Measurements from ENCODE around the gene WWC2. TPM values are rescaled to one million over a fixed set of nuclear protein-coding genes. Genes with fewer than 3 reads are reported as not detected.

The WWC2 gene
- total and polyA plus RNA-seq, 2 experiments from 2014 or later = 50.5 to 74.2 TPM

DNA sequence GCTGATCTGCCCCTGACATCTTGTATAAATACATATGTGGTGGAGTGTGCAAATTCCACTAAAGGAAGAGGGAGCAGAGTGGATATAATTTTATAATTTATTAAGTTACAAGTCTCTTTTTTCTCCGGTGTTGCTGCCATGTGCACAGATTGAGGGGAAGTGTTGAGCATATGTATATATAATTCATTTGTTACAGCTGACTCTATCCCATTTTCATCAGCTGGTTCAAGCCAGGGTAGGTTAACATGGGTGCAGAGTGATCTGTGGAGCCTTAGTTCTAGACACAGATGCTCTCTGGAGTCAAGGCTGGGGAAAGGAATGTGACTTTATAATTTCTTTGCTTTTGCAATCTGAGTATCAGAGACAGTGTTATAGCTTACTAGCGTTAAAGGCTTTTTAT, 103.5 kb downstream of the WWC2 start (continued):
- TF ChIP-seq, protein P1, sequence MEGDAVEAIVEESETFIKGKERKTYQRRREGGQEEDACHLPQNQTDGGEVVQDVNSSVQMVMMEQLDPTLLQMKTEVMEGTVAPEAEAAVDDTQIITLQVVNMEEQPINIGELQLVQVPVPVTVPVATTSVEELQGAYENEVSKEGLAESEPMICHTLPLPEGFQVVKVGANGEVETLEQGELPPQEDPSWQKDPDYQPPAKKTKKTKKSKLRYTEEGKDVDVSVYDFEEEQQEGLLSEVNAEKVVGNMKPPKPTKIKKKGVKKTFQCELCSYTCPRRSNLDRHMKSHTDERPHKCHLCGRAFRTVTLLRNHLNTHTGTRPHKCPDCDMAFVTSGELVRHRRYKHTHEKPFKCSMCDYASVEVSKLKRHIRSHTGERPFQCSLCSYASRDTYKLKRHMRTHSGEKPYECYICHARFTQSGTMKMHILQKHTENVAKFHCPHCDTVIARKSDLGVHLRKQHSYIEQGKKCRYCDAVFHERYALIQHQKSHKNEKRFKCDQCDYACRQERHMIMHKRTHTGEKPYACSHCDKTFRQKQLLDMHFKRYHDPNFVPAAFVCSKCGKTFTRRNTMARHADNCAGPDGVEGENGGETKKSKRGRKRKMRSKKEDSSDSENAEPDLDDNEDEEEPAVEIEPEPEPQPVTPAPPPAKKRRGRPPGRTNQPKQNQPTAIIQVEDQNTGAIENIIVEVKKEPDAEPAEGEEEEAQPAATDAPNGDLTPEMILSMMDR (conservative IDR thresholded peaks at IDR 0.05; ENCODE audit: low read depth in 2 of 2) = no peak
- TF ChIP-seq NANOG (IDR thresholded peaks at IDR 0.05; ENCODE audit: borderline replicate concordance) = no peak

DNA sequence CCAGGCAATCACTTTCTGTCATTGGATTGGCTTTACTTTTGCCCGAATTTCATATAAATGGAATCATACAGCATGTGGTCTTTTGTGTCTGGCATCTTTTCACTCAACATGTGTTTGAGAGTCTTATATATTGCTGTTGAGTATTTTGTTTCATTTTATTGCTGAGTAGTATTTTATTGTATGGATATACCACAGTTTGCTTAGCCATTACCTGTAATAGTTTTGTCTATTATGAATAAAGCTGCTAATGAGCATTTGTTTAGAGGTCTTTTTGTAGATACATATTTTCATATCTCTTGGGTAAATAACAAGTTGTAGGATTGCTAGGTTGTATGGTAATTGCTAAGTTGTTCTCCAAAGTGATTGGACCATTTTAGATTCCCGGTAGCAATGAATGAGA, 105.7 kb downstream of the WWC2 start:
- Histone ChIP-seq H3K27me3 (ENCODE audit: insufficient read depth) (no peaks in the 10 kb centered on the region), H3K9me2 (ENCODE audit: insufficient read depth) (no peaks in the 10 kb centered on the region), H4K20me1 (replicated peaks; ENCODE audit: insufficient read depth) (peaks cover 24% of the 10 kb centered on the region), H3K4me2 (no peak overlapping the region), H3K79me2 (replicated peaks; ENCODE audit: insufficient read depth) (peaks cover 91% of the 10 kb centered on the region), H2AFZ (no peak overlapping the region), H3K4me1 (ENCODE audit: insufficient read depth) (peaks cover 19% of the 10 kb centered on the region), H3K4me3 (no peak overlapping the region), H3K27ac (ENCODE audit: low read depth) (no peak overlapping the region), H3F3A (replicated peaks; ENCODE audit: low read depth) (no peaks in the 10 kb centered on the region), H3K36me3 (ENCODE audit: insufficient read depth) (peaks cover 8% of the 10 kb centered on the region)
- H3K4me1 Mint-ChIP-seq = peaks cover 42% of the 10 kb centered on the region
- peaks cover 27% of the 10 kb centered on the region for H3K36me3 Mint-ChIP-seq (ENCODE audit: low read depth)
- DNase-seq (ENCODE audit: low spot score) = no peak
- no peaks in the 10 kb centered on the region for H3K9me3 Mint-ChIP-seq
- no peak overlapping the region for H3K4me3 Mint-ChIP-seq
- ATAC-seq = no peak
- peaks cover 2% of the 10 kb centered on the region for H3K27me3 Mint-ChIP-seq (ENCODE audit: insufficient read depth, low read depth, poor library complexity)
- H3K27ac Mint-ChIP-seq = no peak overlapping the region
- TF ChIP-seq NANOG (IDR thresholded peaks at IDR 0.05; ENCODE audit: borderline replicate concordance) = no peak
- no peak for TF ChIP-seq POLR2AphosphoS5 (IDR thresholded peaks at IDR 0.05; ENCODE audit: low read depth)
- TF ChIP-seq, protein P2, sequence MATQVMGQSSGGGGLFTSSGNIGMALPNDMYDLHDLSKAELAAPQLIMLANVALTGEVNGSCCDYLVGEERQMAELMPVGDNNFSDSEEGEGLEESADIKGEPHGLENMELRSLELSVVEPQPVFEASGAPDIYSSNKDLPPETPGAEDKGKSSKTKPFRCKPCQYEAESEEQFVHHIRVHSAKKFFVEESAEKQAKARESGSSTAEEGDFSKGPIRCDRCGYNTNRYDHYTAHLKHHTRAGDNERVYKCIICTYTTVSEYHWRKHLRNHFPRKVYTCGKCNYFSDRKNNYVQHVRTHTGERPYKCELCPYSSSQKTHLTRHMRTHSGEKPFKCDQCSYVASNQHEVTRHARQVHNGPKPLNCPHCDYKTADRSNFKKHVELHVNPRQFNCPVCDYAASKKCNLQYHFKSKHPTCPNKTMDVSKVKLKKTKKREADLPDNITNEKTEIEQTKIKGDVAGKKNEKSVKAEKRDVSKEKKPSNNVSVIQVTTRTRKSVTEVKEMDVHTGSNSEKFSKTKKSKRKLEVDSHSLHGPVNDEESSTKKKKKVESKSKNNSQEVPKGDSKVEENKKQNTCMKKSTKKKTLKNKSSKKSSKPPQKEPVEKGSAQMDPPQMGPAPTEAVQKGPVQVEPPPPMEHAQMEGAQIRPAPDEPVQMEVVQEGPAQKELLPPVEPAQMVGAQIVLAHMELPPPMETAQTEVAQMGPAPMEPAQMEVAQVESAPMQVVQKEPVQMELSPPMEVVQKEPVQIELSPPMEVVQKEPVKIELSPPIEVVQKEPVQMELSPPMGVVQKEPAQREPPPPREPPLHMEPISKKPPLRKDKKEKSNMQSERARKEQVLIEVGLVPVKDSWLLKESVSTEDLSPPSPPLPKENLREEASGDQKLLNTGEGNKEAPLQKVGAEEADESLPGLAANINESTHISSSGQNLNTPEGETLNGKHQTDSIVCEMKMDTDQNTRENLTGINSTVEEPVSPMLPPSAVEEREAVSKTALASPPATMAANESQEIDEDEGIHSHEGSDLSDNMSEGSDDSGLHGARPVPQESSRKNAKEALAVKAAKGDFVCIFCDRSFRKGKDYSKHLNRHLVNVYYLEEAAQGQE (IDR thresholded peaks at IDR 0.05; ENCODE audit: unreplicated experiment) = no peak
- TF ChIP-seq, protein P1 (conservative IDR thresholded peaks at IDR 0.05; ENCODE audit: low read depth in 2 of 2) = no peak
- no peak for TF ChIP-seq EZH2phosphoT487 (IDR thresholded peaks at IDR 0.05; ENCODE audit: unreplicated experiment)
- no peak for TF ChIP-seq ZNF114 (CRISPR knock-in tag; IDR thresholded peaks at IDR 0.05)
- no peak for TF ChIP-seq EZH2 (IDR thresholded peaks at IDR 0.05; ENCODE audit: low read depth, unreplicated experiment)
- TF ChIP-seq, protein P3, sequence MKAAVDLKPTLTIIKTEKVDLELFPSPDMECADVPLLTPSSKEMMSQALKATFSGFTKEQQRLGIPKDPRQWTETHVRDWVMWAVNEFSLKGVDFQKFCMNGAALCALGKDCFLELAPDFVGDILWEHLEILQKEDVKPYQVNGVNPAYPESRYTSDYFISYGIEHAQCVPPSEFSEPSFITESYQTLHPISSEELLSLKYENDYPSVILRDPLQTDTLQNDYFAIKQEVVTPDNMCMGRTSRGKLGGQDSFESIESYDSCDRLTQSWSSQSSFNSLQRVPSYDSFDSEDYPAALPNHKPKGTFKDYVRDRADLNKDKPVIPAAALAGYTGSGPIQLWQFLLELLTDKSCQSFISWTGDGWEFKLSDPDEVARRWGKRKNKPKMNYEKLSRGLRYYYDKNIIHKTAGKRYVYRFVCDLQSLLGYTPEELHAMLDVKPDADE (IDR thresholded peaks at IDR 0.05) = no peak
- no peak for TF ChIP-seq JUNB (IDR thresholded peaks at IDR 0.05; ENCODE audit: unreplicated experiment)
- TF ChIP-seq STAT1 (IDR thresholded peaks at IDR 0.05; ENCODE audit: unreplicated experiment) = no peak
- no peak for TF ChIP-seq ZNF331 (CRISPR knock-in tag; IDR thresholded peaks at IDR 0.05; ENCODE audit: low read depth)
- no peak for TF ChIP-seq CREB1 (CRISPR knock-in tag; IDR thresholded peaks at IDR 0.05; ENCODE audit: low read depth)
